AG20443 (cell line): ENCODE measurements around the gene CDH5.

ENCODE experiments used
- DNase-seq: peaks from one replicate; pipeline ENCODE4 v3.0.0; 2012; ENCODE audit warnings: low spot score, mixed read lengths

Gene CDH5

DNA sequence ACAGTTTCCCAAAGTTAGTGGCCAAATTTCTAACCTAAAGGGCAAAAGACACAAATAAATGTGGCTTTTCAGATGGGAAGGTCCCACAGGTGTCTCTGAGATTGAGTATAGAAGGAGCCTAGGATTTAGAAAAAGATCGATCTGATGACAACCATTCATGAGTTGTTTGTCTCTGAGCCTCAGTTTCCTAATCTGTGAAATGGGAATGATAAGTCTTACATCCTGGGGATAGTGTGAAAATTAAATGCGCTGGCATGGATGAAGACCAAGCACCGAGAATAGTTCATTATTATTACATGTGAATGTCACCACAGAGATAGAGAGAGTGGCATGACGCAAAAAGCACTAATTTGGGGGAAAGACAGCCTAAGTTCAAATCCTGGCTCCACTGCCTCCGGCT lies 7.2 kb downstream of the CDH5 start:
- DNase-seq: no peak

DNA sequence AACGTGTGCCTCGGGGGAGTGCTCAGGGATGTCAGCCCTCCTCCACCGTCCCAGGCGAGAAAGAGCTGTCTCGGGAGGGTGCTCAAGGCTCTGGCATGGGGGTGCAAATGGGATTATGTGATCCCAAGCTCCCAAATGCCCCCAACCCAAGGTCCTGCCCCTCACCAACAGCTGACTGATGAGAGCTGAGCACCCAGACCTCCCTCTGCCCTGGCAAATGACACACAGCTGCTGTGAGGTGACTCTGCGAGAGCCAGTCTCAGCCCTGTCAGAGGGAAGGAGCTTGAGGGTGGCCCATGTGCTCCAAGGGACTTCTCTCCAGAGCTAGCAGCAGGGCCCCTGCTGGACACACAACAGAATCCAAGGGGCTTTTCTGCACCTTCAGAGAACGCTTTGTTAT lies 7.7 kb downstream of the CDH5 start:
- DNase-seq: no peak

GRCh38 chr16:66375451-66375850 lies 9.0 kb downstream of the CDH5 start:
- no peak for DNase-seq

DNA sequence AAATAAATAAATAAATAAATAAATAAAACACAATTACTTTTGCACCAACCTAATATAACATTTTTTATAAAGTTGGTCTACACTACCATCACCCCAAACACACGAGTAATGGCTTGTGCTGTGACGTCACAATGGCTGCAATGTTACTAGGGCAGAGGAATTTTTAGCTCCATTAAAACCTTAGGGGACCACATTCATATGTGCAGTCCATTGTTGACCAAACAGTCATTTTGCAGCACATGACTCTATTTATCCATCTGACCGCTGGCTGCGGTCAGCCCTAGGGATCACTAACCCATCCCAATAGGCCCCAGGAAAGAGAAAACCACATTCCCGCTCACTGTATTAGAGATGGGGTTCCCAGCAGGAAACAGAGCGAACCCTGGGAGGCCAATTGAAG lies 9.6 kb downstream of the CDH5 start:
- no peak for DNase-seq

DNA sequence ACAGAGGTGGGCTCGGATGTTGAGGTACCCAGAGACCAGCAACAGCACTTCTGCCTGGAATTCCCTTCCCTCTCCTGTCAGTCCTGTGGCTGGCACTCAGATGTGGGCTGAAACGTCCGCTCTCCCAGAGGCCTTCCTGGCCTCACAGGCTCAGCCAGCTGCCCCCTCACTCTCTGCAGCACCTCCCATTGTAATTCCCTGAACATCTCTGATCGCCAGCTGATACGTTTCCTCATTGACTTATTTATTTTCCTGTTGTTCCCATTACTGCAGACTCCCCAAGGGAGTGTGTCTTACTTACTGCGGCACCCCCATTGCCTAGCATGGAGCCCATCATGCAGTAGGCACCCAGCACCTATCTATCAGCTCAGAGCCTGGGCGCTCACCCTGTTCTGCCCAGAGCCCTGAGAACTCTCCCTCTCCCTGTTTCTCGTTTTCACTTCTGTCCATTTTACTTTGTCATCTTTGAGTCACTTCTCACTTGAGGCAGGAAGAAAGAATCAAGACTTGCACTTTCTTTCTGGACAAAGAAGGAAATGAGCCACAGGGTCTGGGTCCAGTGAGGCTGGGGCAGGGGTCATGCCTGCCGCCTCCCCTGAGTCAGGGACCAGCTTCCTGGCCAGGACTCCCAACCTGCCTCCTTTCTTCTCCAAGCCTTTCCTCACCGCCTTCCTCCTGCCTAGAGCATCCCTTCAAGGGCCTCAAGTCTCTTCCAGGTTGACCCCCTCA lies 10.2 kb downstream of the CDH5 start:
- no peak for DNase-seq

- no peak for DNase-seq
Measured at GRCh38 chr16:66377324-66377723, 10.8 kb downstream of the CDH5 start.

- DNase-seq: no peak
Measured at GRCh38 chr16:66378741-66379570, 12.5 kb downstream of the CDH5 start.

- DNase-seq: no peak
Measured at GRCh38 chr16:66379571-66379941, 13.1 kb downstream of the CDH5 start.

DNA sequence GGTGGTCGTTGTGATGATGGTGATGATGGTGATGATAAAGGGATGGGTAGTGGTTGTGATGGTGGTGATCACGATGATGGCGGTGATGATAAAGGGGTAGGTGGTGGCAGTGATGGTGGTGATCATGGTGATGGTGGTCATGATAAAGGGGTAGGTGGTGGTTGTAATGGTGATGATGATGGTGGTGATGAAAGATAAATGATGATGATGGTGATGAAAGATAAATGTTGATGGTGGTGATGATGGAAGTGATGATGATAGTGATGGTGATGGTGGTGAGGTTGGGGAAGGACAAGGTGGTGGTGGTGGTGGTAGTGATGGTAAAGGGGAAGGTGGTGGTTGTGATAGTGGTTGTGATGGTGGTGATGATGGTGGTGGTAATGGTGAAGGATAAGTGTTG lies 13.9 kb downstream of the CDH5 start:
- DNase-seq: no peak

- no peak for DNase-seq
Measured at GRCh38 chr16:66381585-66382170, 15.2 kb downstream of the CDH5 start.

- peak; percentile 29 for DNase-seq
Measured at GRCh38 chr16:66382171-66382965, 15.9 kb downstream of the CDH5 start.

GRCh38 chr16:66382966-66383299 lies 16.4 kb downstream of the CDH5 start:
- peak; percentile 42 for DNase-seq

- DNase-seq: no peak
Measured at GRCh38 chr16:66383551-66383950, 17.1 kb downstream of the CDH5 start.

DNA sequence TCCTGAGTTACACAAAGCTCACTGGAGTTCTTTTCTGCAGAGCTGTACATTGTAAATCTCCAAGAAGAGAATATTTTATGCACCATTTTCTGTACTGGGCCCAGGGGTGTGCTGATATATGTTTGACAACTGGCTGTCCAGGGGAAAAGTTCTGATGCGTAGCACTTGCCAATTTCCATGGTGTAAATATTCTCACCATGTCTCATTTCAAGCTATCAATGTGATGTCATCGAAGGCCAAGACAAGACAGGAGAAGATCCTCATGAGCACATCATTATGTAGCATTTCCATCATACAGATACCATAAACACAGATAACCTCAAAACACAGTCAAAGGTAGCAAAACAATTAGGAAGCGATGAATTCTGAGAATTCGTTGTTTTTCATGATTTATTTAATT lies 18.9 kb downstream of the CDH5 start:
- DNase-seq: no peak

DNA sequence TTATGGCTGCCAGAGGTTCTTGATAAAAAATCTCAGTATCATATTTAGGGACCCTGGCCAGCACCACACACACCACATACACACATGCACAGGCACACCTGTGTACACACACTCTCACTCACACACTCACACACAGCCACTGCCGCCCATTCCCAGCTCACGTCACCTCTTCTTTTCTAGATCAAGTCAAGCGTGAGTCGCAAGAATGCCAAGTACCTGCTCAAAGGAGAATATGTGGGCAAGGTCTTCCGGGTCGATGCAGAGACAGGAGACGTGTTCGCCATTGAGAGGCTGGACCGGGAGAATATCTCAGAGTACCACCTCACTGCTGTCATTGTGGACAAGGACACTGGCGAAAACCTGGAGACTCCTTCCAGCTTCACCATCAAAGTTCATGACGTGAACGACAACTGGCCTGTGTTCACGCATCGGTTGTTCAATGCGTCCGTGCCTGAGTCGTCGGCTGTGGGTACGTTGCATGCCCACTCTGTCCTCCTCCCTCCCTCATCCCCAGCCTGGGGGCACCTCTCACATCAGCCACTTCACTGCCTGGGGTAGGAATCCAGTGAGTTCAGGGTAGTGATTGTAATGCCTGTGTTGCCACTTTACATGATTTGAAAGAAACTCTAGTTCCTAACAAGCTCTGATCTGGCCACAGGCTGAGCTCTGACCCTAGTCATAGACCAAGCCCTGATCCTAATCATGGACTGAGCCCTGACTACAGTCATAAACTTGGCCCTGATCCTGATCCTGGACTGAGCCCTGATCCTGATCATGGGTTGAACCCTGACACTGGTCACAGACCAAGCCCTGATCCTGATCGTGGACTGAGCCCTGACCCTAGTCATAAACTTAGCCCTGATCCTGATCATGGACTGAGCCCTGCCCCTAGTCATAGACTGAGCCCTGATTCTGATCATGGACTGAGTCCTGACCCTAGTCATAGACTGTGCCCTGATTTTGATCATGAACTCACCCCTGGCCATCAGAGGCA lies 20.4 kb downstream of the CDH5 start:
- no peak for DNase-seq

- no peak for DNase-seq
Measured at GRCh38 chr16:66387817-66388332, 21.4 kb downstream of the CDH5 start.

- DNase-seq: no peak
Measured at GRCh38 chr16:66388350-66389139, 22.1 kb downstream of the CDH5 start.

- no peak for DNase-seq
Measured at GRCh38 chr16:66389256-66390176, 23.0 kb downstream of the CDH5 start.
